ENCODE measurements around the gene PDZD2. TPM values are rescaled to one million over a fixed set of nuclear protein-coding genes. Genes with fewer than 3 reads are reported as not detected.

PDZD2 gene
- total and polyA plus RNA-seq, 2 donors (not counting 3 experiments of a cell fraction or from before 2014, with no cell fraction given): 0.66 to 6.9 TPM

DNA sequence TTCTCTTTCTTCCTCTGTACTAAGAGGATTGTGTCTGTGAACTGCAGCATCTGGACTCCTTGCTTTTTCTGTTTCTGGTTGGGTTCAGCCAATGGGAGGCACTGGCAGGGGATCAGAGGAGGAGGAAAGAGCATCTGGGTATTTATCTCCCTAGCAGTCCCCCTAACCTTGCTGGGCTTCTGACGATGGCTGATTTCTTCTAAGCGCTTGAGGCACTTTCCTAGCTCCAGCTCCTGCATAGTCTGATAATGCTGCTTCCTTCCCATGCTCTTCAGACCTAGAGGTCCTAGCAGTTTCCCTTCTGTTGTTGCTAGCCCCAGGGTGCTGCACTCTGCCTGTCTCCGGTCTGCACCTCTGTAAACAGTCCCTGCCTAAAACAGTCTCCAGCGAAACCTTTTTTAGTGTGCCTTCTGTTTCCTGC lies 225.1 kb downstream of the PDZD2 start:
- POLR2A ChIA-PET: interaction anchor here (0.6 kb wide), 1 partner anchor 81 kb away, joined by 11 read pairs; no protein-coding TSS in a partner anchor
- Histone ChIP-seq H3K9me3 (replicated peaks; ENCODE audit: control insufficient read depth, insufficient read depth, low read length) (no peaks in the 10 kb centered on the region), H3K27ac (ENCODE audit: insufficient read depth, low read depth, low read length) (no peak overlapping the region), H3K4me3 (replicated peaks in 1 of 3; ENCODE audit: insufficient read depth in 1 of 3, low read depth in 1 of 3, low read length in 3 of 3) (no peak overlapping the region), H3K9me1 (replicated peaks; ENCODE audit: control insufficient read depth, extremely low read depth, insufficient read depth, low read length) (no peaks in the 10 kb centered on the region), H2AFZ (ENCODE audit: low read depth, low read length) (no peak overlapping the region), H3K4me1 (ENCODE audit: control insufficient read depth, extremely low read depth, insufficient read depth, low read length) (peaks cover 13% of the 10 kb centered on the region), H3K27me3 (ENCODE audit: control insufficient read depth in 2 of 2, insufficient read depth in 2 of 2, low read length in 2 of 2) (no peaks in the 10 kb centered on the region), H3K36me3 (ENCODE audit: control insufficient read depth in 2 of 2, extremely low read depth in 1 of 2, insufficient read depth in 2 of 2, low read length in 2 of 2) (no peaks in the 10 kb centered on the region), H3K9ac (replicated peaks; ENCODE audit: extremely low read depth, insufficient read depth, low read length) (no peak overlapping the region), H4K20me1 (replicated peaks; ENCODE audit: control insufficient read depth, extremely low read depth, insufficient read depth, low read length) (no peaks in the 10 kb centered on the region), H3K79me2 (ENCODE audit: control insufficient read depth, insufficient read depth, low read length) (no peaks in the 10 kb centered on the region), H3K4me2 (ENCODE audit: insufficient read depth, low read length) (no peak overlapping the region)
- intact Hi-C loops (cut with micrococcal nuclease): no loop called here
- CTCF ChIA-PET: no interaction called here
- BruUV-seq (replicated peaks): no TSS peak
- dilution Hi-C loops (cut with MboI; ENCODE audit: extremely low pct_ligation_motif_present, low sequenced_read_pairs): no loop called here
- DNase-seq (ENCODE audit: low read depth, low spot score) (no peak), FAIRE-seq (no peak)
- no peak for TF ChIP-seq MYC (IDR thresholded peaks at IDR 0.05; ENCODE audit: low read depth, low read length)
- no peak for TF ChIP-seq JUN (IDR thresholded peaks at IDR 0.05; ENCODE audit: borderline replicate concordance, insufficient read depth, insufficient read length, low read depth)
- TF ChIP-seq GATA2 (IDR thresholded peaks at IDR 0.05; ENCODE audit: insufficient read depth, insufficient read length, low read depth, low read length): no peak
- no peak for TF ChIP-seq FOS (IDR thresholded peaks at IDR 0.05; ENCODE audit: borderline replicate concordance, insufficient read depth, low read length)
- TF ChIP-seq, protein P1, sequence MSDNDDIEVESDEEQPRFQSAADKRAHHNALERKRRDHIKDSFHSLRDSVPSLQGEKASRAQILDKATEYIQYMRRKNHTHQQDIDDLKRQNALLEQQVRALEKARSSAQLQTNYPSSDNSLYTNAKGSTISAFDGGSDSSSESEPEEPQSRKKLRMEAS (IDR thresholded peaks at IDR 0.05; ENCODE audit: insufficient read depth, insufficient read length): no peak
- no peak for TF ChIP-seq EZH2 (IDR thresholded peaks at IDR 0.05; ENCODE audit: borderline replicate concordance, low read depth, low read length, severe bottlenecking)
- TF ChIP-seq, protein P2, sequence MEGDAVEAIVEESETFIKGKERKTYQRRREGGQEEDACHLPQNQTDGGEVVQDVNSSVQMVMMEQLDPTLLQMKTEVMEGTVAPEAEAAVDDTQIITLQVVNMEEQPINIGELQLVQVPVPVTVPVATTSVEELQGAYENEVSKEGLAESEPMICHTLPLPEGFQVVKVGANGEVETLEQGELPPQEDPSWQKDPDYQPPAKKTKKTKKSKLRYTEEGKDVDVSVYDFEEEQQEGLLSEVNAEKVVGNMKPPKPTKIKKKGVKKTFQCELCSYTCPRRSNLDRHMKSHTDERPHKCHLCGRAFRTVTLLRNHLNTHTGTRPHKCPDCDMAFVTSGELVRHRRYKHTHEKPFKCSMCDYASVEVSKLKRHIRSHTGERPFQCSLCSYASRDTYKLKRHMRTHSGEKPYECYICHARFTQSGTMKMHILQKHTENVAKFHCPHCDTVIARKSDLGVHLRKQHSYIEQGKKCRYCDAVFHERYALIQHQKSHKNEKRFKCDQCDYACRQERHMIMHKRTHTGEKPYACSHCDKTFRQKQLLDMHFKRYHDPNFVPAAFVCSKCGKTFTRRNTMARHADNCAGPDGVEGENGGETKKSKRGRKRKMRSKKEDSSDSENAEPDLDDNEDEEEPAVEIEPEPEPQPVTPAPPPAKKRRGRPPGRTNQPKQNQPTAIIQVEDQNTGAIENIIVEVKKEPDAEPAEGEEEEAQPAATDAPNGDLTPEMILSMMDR (IDR thresholded peaks at IDR 0.05; ENCODE audit: extremely low read depth in 1 of 2, insufficient read depth in 1 of 2, low read depth in 1 of 2, low read length in 2 of 2): no peak
- TF ChIP-seq POLR2AphosphoS5 (IDR thresholded peaks at IDR 0.05; ENCODE audit: insufficient read depth, low read depth, low read length): no peak
- TF ChIP-seq POLR2A (IDR thresholded peaks at IDR 0.05; ENCODE audit: low read depth, low read length): no peak

Measured in endothelial cell of umbilical vein (primary cell).